GM12878 (cell line): ENCODE measurements around the gene HOXD1.

Experiments used
- CHD1 ChIP-seq: IDR thresholded peaks from 2 replicates; pipeline ENCODE4 v1.6.1; 2012; ENCODE audit warnings: low read depth, low read length, improper control_type of control experiment
- CHD2 ChIP-seq: IDR thresholded peaks from 2 replicates; pipeline ENCODE4 v1.6.1; 2011; ENCODE audit warnings: low read depth, low read length, improper control_type of control experiment, borderline replicate concordance
- EZH2 ChIP-seq: IDR thresholded peaks from 2 replicates; pipeline ENCODE4 v1.6.1; 2012; ENCODE audit warnings: low read depth, mild to moderate bottlenecking, control low read depth, inconsistent platforms, low read length, borderline replicate concordance; ENCODE audit not compliant: control insufficient read depth
- MTA2 ChIP-seq: fragments of 450-650 bp; IDR thresholded peaks from 2 replicates; pipeline ENCODE4 v1.6.1; 2016; ENCODE audit warnings: low read depth, mild to moderate bottlenecking, moderate library complexity
- NR2C2 ChIP-seq: IDR thresholded peaks from 2 replicates; pipeline ENCODE4 v1.6.1; 2011; ENCODE audit warnings: borderline replicate concordance, low read depth; ENCODE audit not compliant: control insufficient read depth, insufficient read length
- POLR2A ChIP-seq: IDR thresholded peaks from 2 replicates; pipeline ENCODE4 v1.6.1; 2011; ENCODE audit warnings: low read depth, mild to moderate bottlenecking, low read length
- POLR2AphosphoS5 ChIP-seq: IDR thresholded peaks from 2 replicates; pipeline ENCODE4 v1.6.1; 2011; ENCODE audit warnings: mild to moderate bottlenecking, low read length, inconsistent platforms
- RAD51 ChIP-seq: fragments of 450-650 bp; IDR thresholded peaks from 2 replicates; pipeline ENCODE4 v1.6.1; 2016; ENCODE audit warnings: moderate library complexity, mild to moderate bottlenecking, inconsistent platforms
- YY1 ChIP-seq: IDR thresholded peaks from 2 replicates; pipeline ENCODE4 v1.6.1; 2011; ENCODE audit warnings: low read depth, mild to moderate bottlenecking, low read length
- ZBED1 ChIP-seq: IDR thresholded peaks from 2 replicates; pipeline ENCODE4 v1.6.1; 2016; ENCODE audit warnings: borderline replicate concordance
- ZNF217 ChIP-seq: fragments of 450-650 bp; IDR thresholded peaks from 2 replicates; pipeline ENCODE4 v1.6.1; 2017; ENCODE audit warnings: antibody characterized with exemption, mild to moderate bottlenecking
- TF ChIP-seq, protein P1 (sequence below), 3 experiments: IDR thresholded peaks in 2 of 3; conservative IDR thresholded peaks in 1 of 3; 2 replicates each; pipeline ENCODE4 v1.5.1; 2011; ENCODE audit warnings: low read depth in 3 of 3, low read length in 3 of 3, mild to moderate bottlenecking in 3 of 3, control low read depth in 2 of 3, moderate library complexity in 2 of 3, inconsistent platforms in 1 of 3, mixed read lengths in 1 of 3; ENCODE audit not compliant: control insufficient read depth in 2 of 3, insufficient read depth in 1 of 3; ENCODE audit errors: extremely low read depth in 1 of 3
- TF ChIP-seq, protein P2 (sequence below): IDR thresholded peaks from 2 replicates; pipeline ENCODE4 v1.6.1; 2011; ENCODE audit warnings: borderline replicate concordance, low read depth, mild to moderate bottlenecking, moderate library complexity, mixed read lengths, low read length; ENCODE audit not compliant: insufficient read depth; ENCODE audit errors: extremely low read length

DNA sequence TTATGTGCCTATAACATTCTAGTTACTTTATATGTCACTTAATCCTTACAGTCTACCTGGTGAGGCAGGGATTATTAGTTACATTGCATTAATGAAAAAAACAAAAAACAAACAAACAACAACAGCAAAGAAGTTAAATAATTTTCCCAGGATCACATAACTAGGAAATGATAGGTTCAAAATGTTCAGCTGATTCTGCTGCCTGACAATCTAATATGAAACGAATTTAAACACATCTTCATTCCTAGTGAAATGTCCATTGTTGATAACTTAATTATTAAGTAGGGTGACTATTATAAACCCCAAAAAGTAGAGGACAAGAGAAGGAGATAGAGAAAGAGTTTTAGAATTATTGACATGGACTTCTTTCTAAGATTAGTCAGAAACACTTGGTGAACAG, 22.6 kb downstream of the HOXD1 start:
- TF ChIP-seq, protein P1, sequence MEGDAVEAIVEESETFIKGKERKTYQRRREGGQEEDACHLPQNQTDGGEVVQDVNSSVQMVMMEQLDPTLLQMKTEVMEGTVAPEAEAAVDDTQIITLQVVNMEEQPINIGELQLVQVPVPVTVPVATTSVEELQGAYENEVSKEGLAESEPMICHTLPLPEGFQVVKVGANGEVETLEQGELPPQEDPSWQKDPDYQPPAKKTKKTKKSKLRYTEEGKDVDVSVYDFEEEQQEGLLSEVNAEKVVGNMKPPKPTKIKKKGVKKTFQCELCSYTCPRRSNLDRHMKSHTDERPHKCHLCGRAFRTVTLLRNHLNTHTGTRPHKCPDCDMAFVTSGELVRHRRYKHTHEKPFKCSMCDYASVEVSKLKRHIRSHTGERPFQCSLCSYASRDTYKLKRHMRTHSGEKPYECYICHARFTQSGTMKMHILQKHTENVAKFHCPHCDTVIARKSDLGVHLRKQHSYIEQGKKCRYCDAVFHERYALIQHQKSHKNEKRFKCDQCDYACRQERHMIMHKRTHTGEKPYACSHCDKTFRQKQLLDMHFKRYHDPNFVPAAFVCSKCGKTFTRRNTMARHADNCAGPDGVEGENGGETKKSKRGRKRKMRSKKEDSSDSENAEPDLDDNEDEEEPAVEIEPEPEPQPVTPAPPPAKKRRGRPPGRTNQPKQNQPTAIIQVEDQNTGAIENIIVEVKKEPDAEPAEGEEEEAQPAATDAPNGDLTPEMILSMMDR (IDR thresholded peaks at IDR 0.05 in 2 of 3, conservative IDR thresholded peaks at IDR 0.05 in 1 of 3; ENCODE audit: control insufficient read depth in 2 of 3, extremely low read depth in 1 of 3, insufficient read depth in 1 of 3, low read depth in 3 of 3, low read length in 3 of 3): no peak
- TF ChIP-seq YY1 (no peak), POLR2A (no peak), RAD51 (no peak), ZBED1 (no peak), CHD2 (no peak), EZH2 (no peak), ZNF217 (no peak), CHD1 (no peak), NR2C2 (no peak), MTA2 (no peak), POLR2AphosphoS5 (no peak)
- TF ChIP-seq, protein P2, sequence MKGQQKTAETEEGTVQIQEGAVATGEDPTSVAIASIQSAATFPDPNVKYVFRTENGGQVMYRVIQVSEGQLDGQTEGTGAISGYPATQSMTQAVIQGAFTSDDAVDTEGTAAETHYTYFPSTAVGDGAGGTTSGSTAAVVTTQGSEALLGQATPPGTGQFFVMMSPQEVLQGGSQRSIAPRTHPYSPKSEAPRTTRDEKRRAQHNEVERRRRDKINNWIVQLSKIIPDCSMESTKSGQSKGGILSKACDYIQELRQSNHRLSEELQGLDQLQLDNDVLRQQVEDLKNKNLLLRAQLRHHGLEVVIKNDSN: no peak
